Measurements from ENCODE around the gene NAA16.

- TF ChIP-seq, protein P1, sequence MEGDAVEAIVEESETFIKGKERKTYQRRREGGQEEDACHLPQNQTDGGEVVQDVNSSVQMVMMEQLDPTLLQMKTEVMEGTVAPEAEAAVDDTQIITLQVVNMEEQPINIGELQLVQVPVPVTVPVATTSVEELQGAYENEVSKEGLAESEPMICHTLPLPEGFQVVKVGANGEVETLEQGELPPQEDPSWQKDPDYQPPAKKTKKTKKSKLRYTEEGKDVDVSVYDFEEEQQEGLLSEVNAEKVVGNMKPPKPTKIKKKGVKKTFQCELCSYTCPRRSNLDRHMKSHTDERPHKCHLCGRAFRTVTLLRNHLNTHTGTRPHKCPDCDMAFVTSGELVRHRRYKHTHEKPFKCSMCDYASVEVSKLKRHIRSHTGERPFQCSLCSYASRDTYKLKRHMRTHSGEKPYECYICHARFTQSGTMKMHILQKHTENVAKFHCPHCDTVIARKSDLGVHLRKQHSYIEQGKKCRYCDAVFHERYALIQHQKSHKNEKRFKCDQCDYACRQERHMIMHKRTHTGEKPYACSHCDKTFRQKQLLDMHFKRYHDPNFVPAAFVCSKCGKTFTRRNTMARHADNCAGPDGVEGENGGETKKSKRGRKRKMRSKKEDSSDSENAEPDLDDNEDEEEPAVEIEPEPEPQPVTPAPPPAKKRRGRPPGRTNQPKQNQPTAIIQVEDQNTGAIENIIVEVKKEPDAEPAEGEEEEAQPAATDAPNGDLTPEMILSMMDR (conservative IDR thresholded peaks at IDR 0.05) = no peak
- no peak for TF ChIP-seq EZH2 (IDR thresholded peaks at IDR 0.05; ENCODE audit: low read depth)
These were observed 107.7 kb downstream of the NAA16 start for GRCh38 chr13:41418731-41419130.

Measured in PC-9 (cell line).